H9 (cell line): ENCODE results near the gene LRRC28. TPM values are rescaled to one million over a fixed set of nuclear protein-coding genes. Genes with fewer than 3 reads are reported as not detected.

ENCODE experiments used
- DNase-seq: peaks from one replicate; pipeline ENCODE4 v3.0.0-alpha.2; 2017
- H2AFZ ChIP-seq: one replicate; pipeline ENCODE4 v1.6.1; 2013; ENCODE audit warnings: mild to moderate bottlenecking, low read length, control low read depth, moderate library complexity
- H2AK5ac ChIP-seq: 2 replicates; pipeline ENCODE4 v1.6.1; 2013; ENCODE audit warnings: low read length, control low read depth, mixed read lengths; ENCODE audit not compliant: insufficient read length
- H2BK120ac ChIP-seq: one replicate; pipeline ENCODE4 v1.6.1; 2013; ENCODE audit warnings: low read depth, mild to moderate bottlenecking, low read length, control low read depth, inconsistent platforms; ENCODE audit not compliant: poor library complexity, severe bottlenecking
- H2BK12ac ChIP-seq: 2 replicates; pipeline ENCODE4 v1.6.1; 2013; ENCODE audit warnings: low read length, control low read depth, mixed read lengths, low read depth; ENCODE audit not compliant: insufficient read length
- H2BK15ac ChIP-seq: 2 replicates; pipeline ENCODE4 v1.6.1; 2013; ENCODE audit warnings: low read depth, low read length, control low read depth
- H2BK20ac ChIP-seq: one replicate; pipeline ENCODE4 v1.6.1; 2013; ENCODE audit warnings: low read depth, mild to moderate bottlenecking, low read length, control low read depth, inconsistent platforms; ENCODE audit not compliant: poor library complexity, severe bottlenecking
- H2BK5ac ChIP-seq: 2 replicates; pipeline ENCODE4 v1.6.1; 2013; ENCODE audit warnings: low read length, control low read depth, mixed read lengths; ENCODE audit not compliant: insufficient read length
- H3K14ac ChIP-seq: 2 replicates; pipeline ENCODE4 v1.6.1; 2013; ENCODE audit warnings: low read length, control low read depth; ENCODE audit not compliant: insufficient read depth
- H3K18ac ChIP-seq: 2 replicates; pipeline ENCODE4 v1.6.1; 2013; ENCODE audit warnings: low read depth, mild to moderate bottlenecking, mixed read lengths, low read length, control low read depth; ENCODE audit not compliant: insufficient read length
- H3K23ac ChIP-seq: 2 replicates; pipeline ENCODE4 v1.6.1; 2013; ENCODE audit warnings: low read length, control low read depth, mixed read lengths, low read depth; ENCODE audit not compliant: insufficient read length
- H3K23me2 ChIP-seq: 2 replicates; pipeline ENCODE4 v1.6.1; 2013; ENCODE audit warnings: low read depth, mild to moderate bottlenecking, mixed read lengths, low read length, control low read depth; ENCODE audit not compliant: insufficient read length, poor library complexity, severe bottlenecking
- H3K27ac ChIP-seq: 2 replicates; pipeline ENCODE4 v1.5.1; 2013; ENCODE audit warnings: low read length, control low read depth, mixed read lengths, low read depth; ENCODE audit not compliant: insufficient read length
- H3K27me3 ChIP-seq: 2 replicates; pipeline ENCODE4 v1.6.1; 2013; ENCODE audit warnings: low read length, control low read depth, inconsistent platforms; ENCODE audit not compliant: insufficient read depth
- H3K4ac ChIP-seq: 2 replicates; pipeline ENCODE4 v1.6.1; 2013; ENCODE audit warnings: low read depth, mild to moderate bottlenecking, control low read depth, inconsistent platforms, low read length, moderate library complexity
- H3K4me1 ChIP-seq: 2 replicates; pipeline ENCODE4 v1.6.1; 2013; ENCODE audit warnings: low read length, control low read depth, inconsistent platforms; ENCODE audit not compliant: insufficient read depth
- H3K4me2 ChIP-seq: 2 replicates; pipeline ENCODE4 v1.6.1; 2013; ENCODE audit warnings: low read length, control low read depth, mixed read lengths; ENCODE audit not compliant: insufficient read length, insufficient read depth
- H3K56ac ChIP-seq: 2 replicates; pipeline ENCODE4 v1.6.1; 2013; ENCODE audit warnings: low read depth, mild to moderate bottlenecking, mixed read lengths, low read length, control low read depth; ENCODE audit not compliant: insufficient read length
- H3K79me1 ChIP-seq: 2 replicates; pipeline ENCODE4 v1.6.1; 2013; ENCODE audit warnings: low read depth, mild to moderate bottlenecking, moderate library complexity, low read length, control low read depth, inconsistent platforms; ENCODE audit not compliant: insufficient read depth, poor library complexity, severe bottlenecking
- H3K79me2 ChIP-seq: 2 replicates; pipeline ENCODE4 v1.6.1; 2013; ENCODE audit warnings: low read length, control low read depth, inconsistent platforms; ENCODE audit not compliant: insufficient read depth
- H3K9ac ChIP-seq: 2 replicates; pipeline ENCODE4 v1.6.1; 2013; ENCODE audit warnings: low read length, control low read depth, mixed read lengths; ENCODE audit not compliant: insufficient read length; ENCODE audit errors: extremely low read depth
- H3K9me3 ChIP-seq: one replicate; pipeline ENCODE4 v1.6.1; 2013; ENCODE audit warnings: low read depth, low read length, inconsistent platforms; ENCODE audit not compliant: control insufficient read depth
- H3T11ph ChIP-seq: one replicate; pipeline ENCODE4 v1.6.1; 2013; ENCODE audit warnings: mild to moderate bottlenecking, low read length, control low read depth, inconsistent platforms
- H4K20me1 ChIP-seq: one replicate; pipeline ENCODE4 v1.6.1; 2013; ENCODE audit not compliant: control insufficient read depth, insufficient read length, insufficient read depth
- H4K5ac ChIP-seq: 2 replicates; pipeline ENCODE4 v1.6.1; 2013; ENCODE audit warnings: low read depth, mild to moderate bottlenecking, mixed read lengths, low read length, control low read depth; ENCODE audit not compliant: insufficient read length
- H4K8ac ChIP-seq: replicated peaks from 2 replicates; pipeline ENCODE4 v1.6.1; 2013; ENCODE audit warnings: low read length, control low read depth, mixed read lengths, low read depth; ENCODE audit not compliant: insufficient read length
- H4K91ac ChIP-seq: 2 replicates; pipeline ENCODE4 v1.6.1; 2013; ENCODE audit warnings: low read depth, mild to moderate bottlenecking, moderate library complexity, mixed read lengths, low read length, control low read depth; ENCODE audit not compliant: insufficient read length
- H3K27ac Mint-ChIP-seq, 3 experiments: 2 replicates in 2 of 3; 3 replicates in 1 of 3; pipeline ENCODE4 v1.8.0; 2020 to 2021; ENCODE audit warnings: mixed read lengths in 3 of 3, mild to moderate bottlenecking in 1 of 3, moderate library complexity in 1 of 3
- H3K27me3 Mint-ChIP-seq: 2 replicates; pipeline ENCODE4 v1.8.0; 2021; ENCODE audit warnings: low read depth, mild to moderate bottlenecking, moderate library complexity, mixed read lengths
- H3K36me3 Mint-ChIP-seq, 3 experiments: 2 replicates in 2 of 3; 3 replicates in 1 of 3; pipeline ENCODE4 v1.8.0; 2020 to 2021; ENCODE audit warnings: low read depth in 3 of 3, mixed read lengths in 3 of 3; ENCODE audit not compliant: insufficient read depth in 1 of 3
- H3K4me1 Mint-ChIP-seq, 2 experiments: 2 replicates each; pipeline ENCODE4 v1.8.0; 2020; ENCODE audit warnings: mixed read lengths in 2 of 2
- H3K4me3 Mint-ChIP-seq, 2 experiments: 2 replicates in 1 of 2; 3 replicates in 1 of 2; pipeline ENCODE4 v1.8.0; 2020 to 2021; ENCODE audit warnings: mild to moderate bottlenecking in 2 of 2, mixed read lengths in 2 of 2, moderate library complexity in 1 of 2
- H3K9me3 Mint-ChIP-seq, 2 experiments: 2 replicates in 1 of 2; 3 replicates in 1 of 2; pipeline ENCODE4 v1.8.0; 2020; ENCODE audit warnings: mild to moderate bottlenecking in 2 of 2, mixed read lengths in 2 of 2, moderate library complexity in 1 of 2
- total RNA-seq: library from RNA; stranded (reverse); gene quantifications from 2 replicates; pipeline ENCODE4 v1.2.1, GENCODE V29; 2021
- TF ChIP-seq, protein P1 (sequence below): fragments of 200-600 bp; sonication (generic); conservative IDR thresholded peaks from 3 replicates; pipeline ENCODE4 v1.8.0; 2021; ENCODE audit warnings: antibody characterized with exemption, mild to moderate bottlenecking

Gene LRRC28
- total RNA-seq, 1 experiment from 2014 or later = 17.6 TPM

DNA sequence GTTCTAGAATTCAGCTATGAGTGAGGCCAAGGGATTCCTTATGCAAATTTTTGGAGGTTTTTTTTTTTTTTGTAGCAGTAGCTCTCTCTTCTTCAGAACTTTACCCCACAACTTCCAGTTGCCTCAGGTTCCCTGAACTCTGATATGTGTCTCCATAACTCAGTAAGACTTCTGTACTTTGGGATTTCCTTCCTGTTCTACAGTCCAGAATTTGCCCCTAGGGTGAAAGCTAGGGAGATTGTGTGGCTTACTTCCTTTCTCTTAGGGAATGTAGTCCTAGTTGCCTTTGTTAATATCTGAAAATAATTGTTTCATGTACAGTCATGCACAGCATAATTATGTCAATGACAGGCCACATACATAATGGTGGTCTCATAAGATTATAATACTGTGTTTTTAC is 30.8 kb downstream of the LRRC28 start:
- Mint-ChIP-seq H3K36me3 (no peaks in the 10 kb centered on the region), H3K9me3 (no peaks in the 10 kb centered on the region), H3K27me3 (no peaks in the 10 kb centered on the region), H3K4me3 (no peak overlapping the region), H3K4me1 (no peaks in the 10 kb centered on the region), H3K27ac (0 out of 7 replicates have a peak overlapping the region, but pooled peaks of 2 of the 3 experiments have one; percentile 19 to 63)
- H2AFZ ChIP-seq = no peak overlapping the region
- H4K91ac ChIP-seq = no peak overlapping the region
- H2BK120ac ChIP-seq = no peak overlapping the region
- no peak overlapping the region for H3K27ac ChIP-seq
- H3K27me3 ChIP-seq = no peaks in the 10 kb centered on the region
- H4K8ac ChIP-seq = no peak overlapping the region
- H3K9me3 ChIP-seq = no peaks in the 10 kb centered on the region
- H3K14ac ChIP-seq = no peak overlapping the region
- TF ChIP-seq, protein P1, sequence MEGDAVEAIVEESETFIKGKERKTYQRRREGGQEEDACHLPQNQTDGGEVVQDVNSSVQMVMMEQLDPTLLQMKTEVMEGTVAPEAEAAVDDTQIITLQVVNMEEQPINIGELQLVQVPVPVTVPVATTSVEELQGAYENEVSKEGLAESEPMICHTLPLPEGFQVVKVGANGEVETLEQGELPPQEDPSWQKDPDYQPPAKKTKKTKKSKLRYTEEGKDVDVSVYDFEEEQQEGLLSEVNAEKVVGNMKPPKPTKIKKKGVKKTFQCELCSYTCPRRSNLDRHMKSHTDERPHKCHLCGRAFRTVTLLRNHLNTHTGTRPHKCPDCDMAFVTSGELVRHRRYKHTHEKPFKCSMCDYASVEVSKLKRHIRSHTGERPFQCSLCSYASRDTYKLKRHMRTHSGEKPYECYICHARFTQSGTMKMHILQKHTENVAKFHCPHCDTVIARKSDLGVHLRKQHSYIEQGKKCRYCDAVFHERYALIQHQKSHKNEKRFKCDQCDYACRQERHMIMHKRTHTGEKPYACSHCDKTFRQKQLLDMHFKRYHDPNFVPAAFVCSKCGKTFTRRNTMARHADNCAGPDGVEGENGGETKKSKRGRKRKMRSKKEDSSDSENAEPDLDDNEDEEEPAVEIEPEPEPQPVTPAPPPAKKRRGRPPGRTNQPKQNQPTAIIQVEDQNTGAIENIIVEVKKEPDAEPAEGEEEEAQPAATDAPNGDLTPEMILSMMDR = no peak
- no peak overlapping the region for H2BK15ac ChIP-seq
- no peak overlapping the region for H3K18ac ChIP-seq
- no peak overlapping the region for H2AK5ac ChIP-seq
- no peak overlapping the region for H4K5ac ChIP-seq
- H3K79me2 ChIP-seq = no peaks in the 10 kb centered on the region
- no peak overlapping the region for H3T11ph ChIP-seq
- H2BK12ac ChIP-seq = no peak overlapping the region
- no peaks in the 10 kb centered on the region for H3K79me1 ChIP-seq
- H2BK5ac ChIP-seq = no peak overlapping the region
- H3K4me1 ChIP-seq = no peaks in the 10 kb centered on the region
- H3K9ac ChIP-seq = no peak overlapping the region
- H3K56ac ChIP-seq = no peak overlapping the region
- H3K4ac ChIP-seq = no peak overlapping the region
- no peak for DNase-seq
- H4K20me1 ChIP-seq = no peaks in the 10 kb centered on the region
- H2BK20ac ChIP-seq = no peak overlapping the region
- H3K23ac ChIP-seq = no peak overlapping the region
- no peaks in the 10 kb centered on the region for H3K23me2 ChIP-seq
- H3K4me2 ChIP-seq = no peak overlapping the region
